PC-9 (cell line): ENCODE results near the gene WDCP. TPM values are rescaled to one million over a fixed set of nuclear protein-coding genes. Genes with fewer than 3 reads are reported as not detected.

Experiments used
- BruUV-seq: library from RNA; stranded (reverse); fragments of 400-500 nt; replicated peaks from 2 replicates; lab custom pipeline; 2021; lab: Mats Ljungman, UMichigan
- CTCF ChIA-PET: fragments of 300-600 bp; sonication (Branson Sonifier 250); formaldehyde crosslinking; loops from one replicate; lab custom pipeline; 2022; ENCODE audit warnings: antibody characterized with exemption; lab: Charles Lee
- POLR2A ChIA-PET: fragments of 300-600 bp; sonication (Branson Sonifier 250); formaldehyde crosslinking; loops from one replicate; lab custom pipeline; 2022; ENCODE audit warnings: antibody characterized with exemption; ENCODE audit not compliant: unreplicated experiment; lab: Charles Lee
- DNase-seq, 2 experiments: peaks; one replicate each; pipeline versions ENCODE4 v3.0.0 to v3.0.0-alpha.2; 2015 to 2022; ENCODE audit warnings: mixed read lengths in 1 of 2
- H2AFZ ChIP-seq: fragments of 200-600 bp; sonication (generic); 2 replicates; pipeline ENCODE4 v1.8.1; 2017; ENCODE audit warnings: antibody characterized with exemption
- H3F3A ChIP-seq: fragments of 200-600 bp; sonication (generic); 2 replicates; pipeline ENCODE4 v1.8.1; 2017; ENCODE audit warnings: antibody characterized with exemption, mild to moderate bottlenecking, low read depth; ENCODE audit not compliant: insufficient read depth
- H3K27ac ChIP-seq: fragments of 200-600 bp; sonication (generic); 2 replicates; pipeline ENCODE4 v1.6.1; 2016; ENCODE audit warnings: mixed run types
- H3K27me3 ChIP-seq: fragments of 200-600 bp; sonication (generic); 2 replicates; pipeline ENCODE4 v1.6.1; 2016; ENCODE audit warnings: low read depth, mixed run types; ENCODE audit not compliant: insufficient read depth
- H3K36me3 ChIP-seq: fragments of 200-600 bp; sonication (generic); 2 replicates; pipeline ENCODE4 v1.6.1; 2016; ENCODE audit warnings: low read depth, mixed run types
- H3K4me1 ChIP-seq: fragments of 200-600 bp; sonication (generic); replicated peaks from 2 replicates; pipeline ENCODE4 v1.6.1; 2016; ENCODE audit warnings: mixed run types; ENCODE audit not compliant: insufficient read depth
- H3K4me2 ChIP-seq: fragments of 200-600 bp; sonication (generic); 2 replicates; pipeline ENCODE4 v1.6.1; 2017; ENCODE audit warnings: mixed run types
- H3K4me3 ChIP-seq: fragments of 200-600 bp; sonication (generic); 2 replicates; pipeline ENCODE4 v1.6.1; 2016; ENCODE audit warnings: mixed run types
- H3K79me2 ChIP-seq: fragments of 200-600 bp; sonication (generic); 2 replicates; pipeline ENCODE4 v1.6.1; 2017; ENCODE audit warnings: low read depth, mixed run types
- H3K9me2 ChIP-seq: fragments of 200-600 bp; sonication (generic); 2 replicates; pipeline ENCODE4 v1.8.1; 2017; ENCODE audit warnings: mild to moderate bottlenecking; ENCODE audit not compliant: insufficient read depth
- H3K9me3 ChIP-seq: fragments of 200-600 bp; sonication (generic); 2 replicates; pipeline ENCODE4 v1.8.1; 2016; ENCODE audit warnings: low read depth; ENCODE audit not compliant: insufficient read depth
- H4K20me1 ChIP-seq: fragments of 200-600 bp; sonication (generic); 2 replicates; pipeline ENCODE4 v1.8.1; 2017; ENCODE audit not compliant: insufficient read depth
- CTCF ChIP-seq: fragments of 200-600 bp; sonication (generic); conservative IDR thresholded peaks from 2 replicates; pipeline ENCODE4 v1.6.1; 2017; ENCODE audit warnings: mixed run types, antibody characterized with exemption, mild to moderate bottlenecking, moderate library complexity
- EZH2 ChIP-seq: fragments of 200-600 bp; sonication (generic); IDR thresholded peaks from 2 replicates; pipeline ENCODE4 v1.8.0; 2017; ENCODE audit warnings: antibody characterized with exemption, low read depth
- intact Hi-C: fragments of 100-400 bp; cut with micrococcal nuclease; formaldehyde crosslinking; loops from one replicate; pipeline ENCODE4 v1.10.0; 2022; ENCODE audit not compliant: unreplicated experiment
- total RNA-seq: library from RNA; stranded (reverse); gene quantifications from 2 replicates; pipeline ENCODE4 v1.2.3, GENCODE V29; 2021

Gene WDCP
- total RNA-seq, 1 experiment from 2014 or later, result 13.5 TPM

GRCh38 chr2:24009680-24010476 is 37.3 kb downstream of the WDCP start, which contains the start of gene MFSD2B:
MFSD2B (plus strand) TSS chr2:24010085; CDS start chr2:24010097, 12 bp downstream.
- no peaks in the 10 kb centered on the region for H3K9me3 ChIP-seq
- no peaks in the 10 kb centered on the region for H4K20me1 ChIP-seq
- CTCF ChIA-PET, result no interaction called here
- peaks cover 9% of the 10 kb centered on the region for H3F3A ChIP-seq
- H3K27me3 ChIP-seq, result no peaks in the 10 kb centered on the region
- H3K27ac ChIP-seq, result no peak within 1 kb of the TSS
- H3K9me2 ChIP-seq, result no peaks in the 10 kb centered on the region
- TF ChIP-seq EZH2 (no peak), CTCF (no peak)
- no peak within 1 kb of the TSS for H3K4me2 ChIP-seq
- H3K36me3 ChIP-seq, result no peaks in the 10 kb centered on the region
- no peak within 1 kb of the TSS for H2AFZ ChIP-seq
- no peaks in the 10 kb centered on the region for H3K79me2 ChIP-seq
- H3K4me3 ChIP-seq, result no peak within 1 kb of the TSS
- intact Hi-C loops, result no loop called here
- no peak for DNase-seq
- POLR2A ChIA-PET, result no interaction called here
- peaks cover 16% of the 10 kb centered on the region for H3K4me1 ChIP-seq
- BruUV-seq, result no TSS peak

- Histone ChIP-seq H3K9me2 (no peaks in the 10 kb centered on the region), H3F3A (peaks cover 4% of the 10 kb centered on the region; the same call in 1 of the 2 replicates), H3K4me3 (no peak overlapping the region), H3K4me1 (peaks cover 10% of the 10 kb centered on the region; the same call in 1 of the 2 replicates), H2AFZ (no peak overlapping the region), H3K36me3 (no peaks in the 10 kb centered on the region), H3K27me3 (no peaks in the 10 kb centered on the region), H4K20me1 (no peaks in the 10 kb centered on the region), H3K79me2 (no peaks in the 10 kb centered on the region), H3K27ac (no peak overlapping the region), H3K9me3 (no peaks in the 10 kb centered on the region), H3K4me2 (no peak overlapping the region)
- no peak for TF ChIP-seq CTCF
- intact Hi-C loops, result no loop called here
- no peak for DNase-seq
- ChIA-PET POLR2A (interaction anchor here (0.6 kb wide), 1 partner anchor 207 kb away, joined by 5 read pairs; no protein-coding TSS in a partner anchor), CTCF (no interaction called here)
- no TSS peak for BruUV-seq
These were observed 37.9 kb downstream of the WDCP start for GRCh38 chr2:24009367-24009679.

GRCh38 chr2:24008672-24009366 is 38.4 kb downstream of the WDCP start:
- no TSS peak for BruUV-seq
- H3K4me2 ChIP-seq, result no peak overlapping the region
- POLR2A ChIA-PET, result interaction anchor here (0.6 kb wide), 1 partner anchor 207 kb away, joined by 5 read pairs; no protein-coding TSS in a partner anchor

More at GRCh38 chr2:24008672-24009366, 38.4 kb downstream of the WDCP start:
- H3K4me3 ChIP-seq, result no peak overlapping the region
- no peak overlapping the region for H3K27ac ChIP-seq
- H3K36me3 ChIP-seq, result no peaks in the 10 kb centered on the region
- no peak for TF ChIP-seq EZH2
- TF ChIP-seq CTCF, result no peak
- H4K20me1 ChIP-seq, result no peaks in the 10 kb centered on the region
- no peaks in the 10 kb centered on the region for H3K27me3 ChIP-seq
- H2AFZ ChIP-seq, result no peak overlapping the region
- intact Hi-C loops, result no loop called here
- H3K4me1 ChIP-seq, result peaks cover 10% of the 10 kb centered on the region; the same call in 1 of the 2 replicates
- no peaks in the 10 kb centered on the region for H3K9me2 ChIP-seq
- no peak for DNase-seq
- H3K79me2 ChIP-seq, result no peaks in the 10 kb centered on the region
- H3K9me3 ChIP-seq, result no peaks in the 10 kb centered on the region
- CTCF ChIA-PET, result no interaction called here
- peaks cover 4% of the 10 kb centered on the region; the same call in 1 of the 2 replicates for H3F3A ChIP-seq
